ENCODE results near the gene VMP1.
"Not testable (repeated sequence)": the region's sequence is repeated elsewhere in the genome, so short reads cannot be mapped to it uniquely, and the experiment has no call there.

Gene VMP1

GRCh38 chr17:59814685-59815084, 107.2 kb downstream of the VMP1 start:
- no peak for DNase-seq

GRCh38 chr17:59815965-59816364, 108.5 kb downstream of the VMP1 start:
- no peak for DNase-seq

- no peak for DNase-seq
Observed at GRCh38 chr17:59825533-59826322, 118.3 kb downstream of the VMP1 start.

GRCh38 chr17:59826706-59827453, 119.4 kb downstream of the VMP1 start:
- DNase-seq = no peak

- DNase-seq = no peak
Observed at GRCh38 chr17:59827721-59828477, 120.4 kb downstream of the VMP1 start.

- DNase-seq = no peak
Observed at GRCh38 chr17:59828478-59828760, 121.0 kb downstream of the VMP1 start.

- peak; percentile 36 for DNase-seq
Observed at GRCh38 chr17:59828819-59829216, 121.4 kb downstream of the VMP1 start.

- no peak for DNase-seq
Observed at GRCh38 chr17:59829217-59830006, 122.0 kb downstream of the VMP1 start.

GRCh38 chr17:59830007-59830630, 122.7 kb downstream of the VMP1 start:
- peak; percentile 32 for DNase-seq

- DNase-seq = no peak
Observed at GRCh38 chr17:59830846-59831486, 123.5 kb downstream of the VMP1 start.

- no peak for DNase-seq
Observed at GRCh38 chr17:59832883-59833379, 125.5 kb downstream of the VMP1 start.

GRCh38 chr17:59837308-59838051, 130.0 kb downstream of the VMP1 start:
- peak; percentile 32 for DNase-seq

- peak; percentile 42 for DNase-seq
Observed at GRCh38 chr17:59838052-59838916, 130.8 kb downstream of the VMP1 start.

- no peak for DNase-seq
Observed at GRCh38 chr17:59839651-59840328, 132.3 kb downstream of the VMP1 start.

- DNase-seq = no peak
Observed at GRCh38 chr17:59840329-59841090, 133.1 kb downstream of the VMP1 start.

GRCh38 chr17:59841091-59841881, 133.8 kb downstream of the VMP1 start:
- peak; percentile 28 for DNase-seq

GRCh38 chr17:59841882-59842263, 134.4 kb downstream of the VMP1 start:
- DNase-seq = not testable (repeated sequence)

Measured in stimulated activated CD4-positive, alpha-beta T cell treated with anti-CD3 and anti-CD28 coated beads, Interleukin-12 subunit alpha, Interleukin-12 subunit beta, amount 100 ng/mL, for 4 hours (primary cell).